GM12892 (cell line): ENCODE results near the gene PLCL1.

Source experiments
- POLR2A ChIP-seq: IDR thresholded peaks from 2 replicates; pipeline ENCODE4 v1.6.1; 2011; ENCODE audit warnings: low read depth, low read length, control low read depth
- POLR2AphosphoS5 ChIP-seq: IDR thresholded peaks from 2 replicates; pipeline ENCODE4 v1.6.1; 2011; ENCODE audit warnings: low read depth, low read length, control low read depth
- TAF1 ChIP-seq: IDR thresholded peaks from 2 replicates; pipeline ENCODE4 v1.6.1; 2011; ENCODE audit warnings: low read depth, mild to moderate bottlenecking, control low read depth, low read length, borderline replicate concordance

DNA sequence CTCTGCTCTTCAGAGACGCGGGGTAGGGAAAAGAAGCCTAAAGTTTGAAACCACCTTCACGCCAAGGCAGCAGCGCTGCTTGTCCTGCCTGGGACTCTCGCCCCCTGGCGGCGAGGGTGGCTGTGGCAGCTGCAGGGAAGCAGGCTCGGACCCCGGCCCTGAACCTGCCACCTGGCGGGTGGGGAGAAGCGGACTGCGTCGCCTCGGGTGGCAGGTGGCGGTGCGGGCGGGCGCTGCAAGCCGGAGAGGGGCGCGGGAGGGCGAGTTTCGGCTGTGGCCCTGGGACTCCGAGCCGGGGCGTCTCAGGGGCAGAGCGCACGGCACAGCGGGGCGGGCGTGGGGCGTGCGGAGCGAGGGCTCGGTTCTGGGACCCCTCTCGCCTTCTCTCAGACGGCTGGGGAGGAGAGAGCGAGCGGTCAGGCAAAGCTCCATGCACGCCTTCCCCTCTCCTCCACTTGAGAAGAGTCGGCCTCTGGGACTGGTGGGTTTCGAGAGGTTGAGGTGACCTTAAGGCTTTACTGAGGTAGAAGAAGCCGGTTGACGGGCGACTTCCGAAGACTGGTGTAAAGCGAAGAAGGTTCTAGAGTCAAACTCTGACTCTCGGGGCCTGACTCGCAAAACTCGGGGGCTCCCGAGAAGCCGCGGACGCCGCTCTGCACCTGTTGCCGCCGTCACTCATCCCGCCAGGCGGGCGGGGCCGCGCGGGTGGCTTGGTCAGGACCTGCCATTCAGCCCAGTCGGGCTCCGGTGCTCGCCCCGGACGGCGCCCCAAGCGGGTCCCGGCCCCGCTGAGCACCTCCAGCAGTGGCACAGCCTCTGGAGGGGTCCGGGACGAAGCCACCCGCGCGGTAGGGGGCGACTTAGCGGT lies 18.1 kb upstream of the PLCL1 start:
- TF ChIP-seq POLR2A (no peak), POLR2AphosphoS5 (no peak), TAF1 (no peak)
